ENCODE measurements around the gene DIP2B.

Gene DIP2B

DNA sequence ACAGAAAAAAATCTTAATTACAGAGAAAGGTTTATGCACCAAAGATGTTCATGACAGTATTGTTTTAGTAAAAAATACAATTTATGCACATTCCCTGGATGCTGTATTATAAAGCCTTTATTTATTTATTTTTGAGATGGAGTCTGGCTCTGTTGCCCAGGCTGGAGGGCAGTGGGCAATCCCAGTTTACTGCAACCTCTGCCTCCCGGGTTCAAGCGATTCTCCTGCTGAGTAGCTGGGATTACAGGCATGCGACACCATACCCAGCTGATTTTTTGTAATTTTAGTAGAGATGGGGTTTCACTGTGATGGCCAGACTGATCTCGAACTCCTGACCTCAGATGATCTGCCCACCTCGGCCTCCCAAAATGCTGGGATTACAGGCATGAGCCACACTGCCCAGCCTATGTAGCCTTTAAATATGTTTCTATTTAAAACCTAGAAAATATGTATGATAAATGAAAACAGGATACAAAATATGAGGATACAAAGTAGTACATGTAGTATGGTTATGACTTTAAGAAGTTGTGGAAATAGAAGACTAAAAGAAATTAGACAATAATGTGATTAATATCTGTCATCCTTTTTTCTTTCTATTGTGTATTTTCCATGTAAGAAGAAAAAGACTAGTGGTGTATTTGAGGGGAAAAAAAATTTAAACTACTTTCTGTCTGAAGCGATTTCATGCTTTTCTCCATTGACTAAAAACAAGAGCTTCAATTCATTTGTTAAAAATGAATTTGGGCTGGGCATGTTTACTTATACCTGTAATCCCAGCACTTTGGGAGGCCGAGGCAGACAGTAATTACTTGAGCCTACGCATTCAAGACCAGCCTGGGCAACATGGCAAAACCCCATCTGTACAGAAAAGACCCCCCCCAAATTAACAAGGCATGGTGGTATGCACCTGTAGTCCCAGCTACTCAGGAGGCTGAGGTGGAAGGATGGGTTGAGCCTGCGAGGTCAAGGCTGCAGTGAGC is 272.3 kb downstream of the DIP2B start:
- Mint-ChIP-seq H3K9me3 (peaks cover 5% of the 10 kb centered on the region), H3K27ac (peak overlapping the region; percentile 79), H3K36me3 (ENCODE audit: low read depth) (peaks cover 42% of the 10 kb centered on the region), H3K4me1 (ENCODE audit: low read depth) (peaks cover 47% of the 10 kb centered on the region), H3K4me3 (no peak overlapping the region), H3K27me3 (no peaks in the 10 kb centered on the region)
- no peak for DNase-seq

DNA sequence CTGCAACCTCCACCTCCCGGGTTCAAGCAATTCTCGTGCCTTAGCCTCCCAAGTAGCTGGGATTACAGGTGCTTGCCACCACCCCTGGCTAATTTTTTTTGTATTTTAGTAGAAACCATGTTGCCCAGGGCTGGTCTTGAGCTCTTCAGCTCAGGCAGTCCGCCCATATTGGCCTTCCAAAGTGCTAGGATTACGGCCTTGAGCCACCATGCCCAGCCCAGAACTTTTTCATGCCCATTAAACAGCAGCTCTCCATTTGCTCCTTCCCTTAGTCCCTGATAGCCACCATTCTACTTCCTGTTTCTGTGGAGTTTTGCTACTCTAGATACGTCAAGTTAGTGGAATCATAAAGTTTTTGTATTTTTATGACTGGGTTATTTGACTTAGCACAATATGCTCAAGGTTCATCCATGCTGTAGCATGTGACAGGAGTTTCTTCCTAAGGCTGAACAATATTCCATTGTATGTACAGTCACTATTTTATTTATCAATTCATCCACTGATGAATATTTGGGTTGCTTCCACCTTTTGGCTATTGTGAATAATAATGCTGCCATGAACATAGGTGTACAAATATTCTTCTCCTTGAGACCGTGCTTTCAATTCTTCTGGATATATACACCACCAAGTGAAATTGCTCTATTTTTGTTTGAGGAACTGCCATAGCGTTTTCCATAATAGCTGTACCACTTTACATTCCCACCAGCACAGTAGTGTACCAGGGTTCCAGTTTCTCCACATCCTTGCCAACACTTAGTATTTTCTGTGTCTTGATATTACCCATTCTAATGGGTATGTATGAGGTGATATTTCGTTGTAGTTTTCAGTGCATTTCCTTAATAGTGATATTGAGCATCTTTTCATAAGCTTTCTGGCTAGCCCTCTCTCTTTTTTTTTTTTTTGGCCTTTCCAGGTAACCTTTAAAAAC is 274.1 kb downstream of the DIP2B start:
- peaks cover 37% of the 10 kb centered on the region for H3K36me3 Mint-ChIP-seq (ENCODE audit: low read depth)
- DNase-seq, result no peak
- H3K4me3 Mint-ChIP-seq, result no peak overlapping the region
- H3K4me1 Mint-ChIP-seq (ENCODE audit: low read depth), result peaks cover 34% of the 10 kb centered on the region
- H3K9me3 Mint-ChIP-seq, result no peaks in the 10 kb centered on the region
- no peaks in the 10 kb centered on the region for H3K27me3 Mint-ChIP-seq
- no peak overlapping the region for H3K27ac Mint-ChIP-seq

DNA sequence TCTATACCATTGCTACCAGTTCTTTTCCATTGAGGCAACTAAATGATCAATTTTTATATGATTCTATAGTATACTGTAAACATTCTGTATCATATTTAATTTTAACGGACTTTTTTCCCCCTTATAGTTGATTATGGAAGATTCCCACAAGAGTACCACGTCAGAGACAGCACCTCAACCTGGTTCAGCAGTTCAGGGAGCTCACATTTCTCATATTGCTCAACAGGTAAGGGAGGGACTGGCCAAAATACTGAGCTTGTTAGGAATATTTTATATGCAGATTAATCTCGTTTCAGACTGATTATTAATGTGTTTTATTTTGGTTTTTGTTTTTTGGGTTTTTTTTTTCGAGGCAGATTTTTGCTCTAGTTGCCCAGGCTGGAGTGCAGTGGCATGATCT is 275.2 kb downstream of the DIP2B start:
- Mint-ChIP-seq H3K9me3 (no peaks in the 10 kb centered on the region), H3K36me3 (ENCODE audit: low read depth) (peaks cover 43% of the 10 kb centered on the region), H3K27ac (no peak overlapping the region), H3K27me3 (no peaks in the 10 kb centered on the region), H3K4me3 (no peak overlapping the region), H3K4me1 (ENCODE audit: low read depth) (peaks cover 39% of the 10 kb centered on the region)
- no peak for DNase-seq

DNA sequence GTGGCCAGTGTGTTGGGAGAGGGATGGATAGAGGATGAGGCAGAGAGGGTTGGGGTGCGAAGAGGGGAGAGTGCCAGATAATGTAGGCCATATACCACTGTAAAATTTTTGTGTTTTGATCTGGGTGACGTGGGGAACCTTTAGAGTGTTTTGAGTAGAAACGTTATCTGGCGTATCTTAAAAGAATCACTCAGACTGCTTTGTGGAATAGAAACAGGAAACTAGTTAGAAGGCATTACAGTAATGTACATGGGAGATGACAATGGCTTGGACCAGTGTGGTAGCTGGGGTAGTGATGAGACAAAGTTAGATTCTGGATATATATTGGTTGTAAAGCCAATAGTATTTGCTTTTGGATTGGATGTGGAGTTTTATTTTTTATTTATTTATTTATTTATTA is 279.7 kb downstream of the DIP2B start:
- H3K9me3 Mint-ChIP-seq, result no peaks in the 10 kb centered on the region
- H3K4me1 Mint-ChIP-seq (ENCODE audit: low read depth), result peaks cover 12% of the 10 kb centered on the region
- H3K27me3 Mint-ChIP-seq, result no peaks in the 10 kb centered on the region
- no peak overlapping the region for H3K4me3 Mint-ChIP-seq
- DNase-seq, result no peak
- peaks cover 60% of the 10 kb centered on the region for H3K36me3 Mint-ChIP-seq (ENCODE audit: low read depth)
- H3K27ac Mint-ChIP-seq, result peak overlapping the region; percentile 29

DNA sequence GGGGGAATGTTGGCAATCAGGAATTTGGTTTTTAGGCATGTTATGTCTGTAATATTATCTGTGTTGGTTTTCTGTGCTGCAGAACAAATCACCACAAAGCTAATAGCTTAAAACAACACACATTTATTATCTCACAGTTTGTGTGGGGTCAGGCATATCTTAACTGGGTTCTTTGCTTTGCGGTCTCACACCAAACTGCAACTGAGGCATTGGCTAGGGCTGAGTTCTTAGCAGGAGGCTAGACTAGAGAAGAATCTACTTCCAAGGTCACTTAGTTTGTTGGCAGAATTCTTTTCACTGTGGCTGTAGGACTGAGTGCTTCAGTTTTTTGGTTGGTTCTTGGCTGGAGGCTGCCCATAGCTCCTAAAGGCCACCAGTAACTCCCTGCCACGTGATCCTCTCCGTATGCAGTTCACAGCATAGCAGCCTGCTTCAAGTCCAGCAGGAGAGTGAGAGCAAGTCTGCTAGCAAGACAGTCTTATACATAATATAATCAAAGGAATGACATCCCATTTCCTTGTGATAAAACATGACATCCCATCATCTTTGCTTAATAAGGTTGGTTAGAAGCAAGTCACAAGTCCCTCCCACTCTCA is 280.7 kb downstream of the DIP2B start:
- H3K27me3 Mint-ChIP-seq, result no peaks in the 10 kb centered on the region
- peaks cover 14% of the 10 kb centered on the region for H3K4me1 Mint-ChIP-seq (ENCODE audit: low read depth)
- DNase-seq, result no peak
- no peak overlapping the region for H3K4me3 Mint-ChIP-seq
- H3K9me3 Mint-ChIP-seq, result no peaks in the 10 kb centered on the region
- H3K36me3 Mint-ChIP-seq (ENCODE audit: low read depth), result peaks cover 59% of the 10 kb centered on the region
- no peak overlapping the region for H3K27ac Mint-ChIP-seq

DNA sequence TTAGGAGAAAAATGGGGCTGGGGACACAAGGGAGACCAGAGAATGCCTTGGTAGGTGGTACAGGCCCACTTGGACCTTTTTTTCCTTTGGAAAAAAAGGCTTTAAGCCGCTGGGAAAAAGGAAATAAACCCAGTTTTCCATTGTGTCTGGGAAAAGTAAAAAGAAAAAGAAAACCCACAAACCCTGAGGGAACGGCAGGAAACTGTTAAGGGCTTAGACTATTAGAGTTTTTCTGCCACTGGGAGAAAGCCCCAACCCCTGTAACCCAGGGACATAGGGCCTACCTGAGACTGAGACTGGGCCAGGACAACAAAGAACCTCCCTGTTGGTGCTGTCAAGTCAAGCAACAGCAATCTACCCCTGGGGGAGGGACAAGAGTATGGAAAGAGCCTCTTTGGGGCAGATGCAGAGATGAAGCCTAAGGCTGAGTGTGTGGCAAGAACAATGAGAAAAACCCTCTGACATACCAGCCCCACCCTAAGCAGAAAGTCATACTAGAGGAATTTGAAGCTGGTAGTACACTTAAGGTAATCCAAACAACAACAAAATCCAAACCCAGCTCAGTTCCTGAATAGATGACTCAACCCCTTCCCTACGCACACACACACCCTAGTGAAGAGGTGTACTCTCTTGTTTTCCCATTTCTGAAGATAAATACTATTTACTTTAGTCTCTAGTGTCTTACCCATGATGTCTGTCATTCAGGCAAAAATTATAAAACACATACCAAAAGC is 281.9 kb downstream of the DIP2B start:
- H3K27me3 Mint-ChIP-seq, result no peaks in the 10 kb centered on the region
- peak overlapping the region; percentile 30 for H3K27ac Mint-ChIP-seq
- peaks cover 24% of the 10 kb centered on the region for H3K4me1 Mint-ChIP-seq (ENCODE audit: low read depth)
- H3K4me3 Mint-ChIP-seq, result no peak overlapping the region
- H3K9me3 Mint-ChIP-seq, result no peaks in the 10 kb centered on the region
- DNase-seq, result no peak
- peaks cover 57% of the 10 kb centered on the region for H3K36me3 Mint-ChIP-seq (ENCODE audit: low read depth)

DNA sequence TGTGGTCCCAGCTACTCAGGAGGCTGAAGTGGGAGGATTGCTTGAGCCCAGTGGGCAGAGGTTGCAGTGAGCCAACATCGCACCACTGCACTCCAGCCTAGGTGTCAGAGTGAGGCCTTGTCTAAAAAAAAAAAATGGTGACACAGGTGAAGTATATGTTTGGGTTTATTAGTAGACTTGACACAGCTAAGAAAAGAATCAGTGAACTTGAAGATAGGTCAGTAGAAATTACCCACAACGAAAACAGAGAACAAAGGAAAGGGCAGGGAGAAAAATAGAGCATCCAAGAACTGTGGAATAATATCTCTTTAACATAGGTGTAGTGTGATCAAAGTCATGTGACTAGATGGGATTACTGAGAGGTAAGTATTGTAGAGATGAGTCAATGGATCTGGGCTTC is 282.8 kb downstream of the DIP2B start:
- no peak for DNase-seq
- Mint-ChIP-seq H3K27me3 (no peaks in the 10 kb centered on the region), H3K36me3 (ENCODE audit: low read depth) (peaks cover 51% of the 10 kb centered on the region), H3K4me3 (no peak overlapping the region), H3K4me1 (ENCODE audit: low read depth) (peaks cover 27% of the 10 kb centered on the region), H3K9me3 (no peaks in the 10 kb centered on the region), H3K27ac (no peak overlapping the region)

DNA sequence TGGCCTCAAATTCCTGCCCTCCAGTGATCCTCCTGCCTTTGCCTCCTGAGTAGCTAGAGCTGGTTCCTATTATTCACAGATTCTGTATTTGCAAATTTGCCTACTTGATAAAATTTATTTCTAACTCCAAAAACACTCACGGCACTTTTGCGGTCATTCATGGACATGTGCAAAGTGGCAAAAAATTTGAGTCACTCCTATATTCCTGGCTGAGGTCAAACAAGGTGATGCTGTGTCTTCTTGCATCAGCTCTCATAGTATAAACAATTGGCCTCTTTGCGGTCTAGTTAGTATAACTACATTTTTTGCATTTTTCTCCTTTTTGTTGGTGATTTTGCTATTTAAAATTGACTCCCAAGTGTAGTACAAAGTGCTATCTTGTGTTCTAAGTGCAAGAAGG is 283.8 kb downstream of the DIP2B start:
- Mint-ChIP-seq H3K4me3 (no peak overlapping the region), H3K36me3 (ENCODE audit: low read depth) (peaks cover 45% of the 10 kb centered on the region), H3K9me3 (no peaks in the 10 kb centered on the region), H3K27ac (no peak overlapping the region), H3K27me3 (no peaks in the 10 kb centered on the region), H3K4me1 (ENCODE audit: low read depth) (peaks cover 27% of the 10 kb centered on the region)
- DNase-seq, result no peak

DNA sequence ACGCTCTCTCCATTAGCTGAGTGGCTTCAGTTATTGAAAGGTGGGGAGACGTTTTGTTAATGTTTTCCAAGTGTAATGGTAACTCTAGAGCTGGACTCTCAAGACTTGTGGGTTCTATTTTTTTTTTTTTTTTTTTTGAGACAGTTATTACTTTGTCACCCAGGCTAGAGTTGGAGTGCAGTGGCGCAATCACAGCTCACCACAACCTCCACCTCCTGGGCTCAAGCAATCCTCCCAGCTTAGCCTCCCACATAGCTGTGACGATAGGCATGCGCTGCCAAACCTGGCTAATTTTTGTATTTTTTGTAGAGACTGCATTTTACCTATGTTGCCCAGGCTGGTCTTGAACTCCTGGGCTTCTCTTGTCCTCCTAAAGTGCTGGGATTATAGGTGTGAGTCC is 285.3 kb downstream of the DIP2B start:
- Mint-ChIP-seq H3K4me3 (no peak overlapping the region), H3K27ac (no peak overlapping the region), H3K4me1 (ENCODE audit: low read depth) (peaks cover 19% of the 10 kb centered on the region), H3K36me3 (ENCODE audit: low read depth) (peaks cover 40% of the 10 kb centered on the region), H3K27me3 (no peaks in the 10 kb centered on the region), H3K9me3 (no peaks in the 10 kb centered on the region)
- DNase-seq, result no peak
